Vagina (tissue), 2 donors: ENCODE data around the gene ZNF397.

Experiments used
- POLR2A ChIP-seq, 2 donors: fragments of 450-650 bp; IDR thresholded peaks; one replicate each; pipeline ENCODE4 v1.6.1; 2017; ENCODE audit warnings: antibody characterized with exemption in 2 of 2, mild to moderate bottlenecking in 2 of 2, moderate library complexity in 2 of 2
- POLR2AphosphoS5 ChIP-seq, 2 donors: sonication (generic); formaldehyde crosslinking; IDR thresholded peaks; one replicate each; pipeline ENCODE4 v1.9.0; 2017; ENCODE audit warnings: antibody characterized with exemption in 2 of 2, mild to moderate bottlenecking in 2 of 2, low read depth in 1 of 2; ENCODE audit not compliant: insufficient read depth in 1 of 2
- TF ChIP-seq, protein P1 (sequence below), 3 experiments: fragments of 450-650 bp in 2 of 3; fragments of 200-600 bp in 1 of 3; sonication (generic) in 1 of 3; IDR thresholded peaks; one replicate each; pipeline ENCODE4 v1.5.1; 2017 to 2019; ENCODE audit warnings: antibody characterized with exemption in 3 of 3, mild to moderate bottlenecking in 2 of 3, moderate library complexity in 2 of 3

DNA sequence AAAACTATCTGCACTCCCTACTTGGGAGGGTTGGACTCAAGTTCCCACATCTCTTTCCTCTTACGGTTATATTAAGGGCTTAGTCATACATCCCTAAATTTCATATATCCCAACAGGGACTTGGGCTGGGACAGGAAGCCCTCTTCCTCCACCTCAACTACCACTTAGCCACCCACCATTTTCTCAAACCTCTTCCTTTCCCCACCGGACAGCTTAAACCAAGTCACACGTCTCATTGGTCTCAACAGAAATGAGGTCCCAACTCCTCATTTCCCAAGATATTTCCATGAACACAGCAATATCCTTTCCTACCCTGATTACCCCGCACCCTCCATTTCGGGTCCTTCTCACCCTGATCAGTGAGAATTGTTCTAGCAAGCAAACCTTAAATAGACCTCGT, 48.5 kb downstream of the ZNF397 start:
- TF ChIP-seq POLR2AphosphoS5 (IDR thresholded peaks at IDR 0.05; ENCODE audit: insufficient read depth in 1 of 2, low read depth in 1 of 2) (no peak), POLR2A (IDR thresholded peaks at IDR 0.05) (no peak)
- TF ChIP-seq, protein P1, sequence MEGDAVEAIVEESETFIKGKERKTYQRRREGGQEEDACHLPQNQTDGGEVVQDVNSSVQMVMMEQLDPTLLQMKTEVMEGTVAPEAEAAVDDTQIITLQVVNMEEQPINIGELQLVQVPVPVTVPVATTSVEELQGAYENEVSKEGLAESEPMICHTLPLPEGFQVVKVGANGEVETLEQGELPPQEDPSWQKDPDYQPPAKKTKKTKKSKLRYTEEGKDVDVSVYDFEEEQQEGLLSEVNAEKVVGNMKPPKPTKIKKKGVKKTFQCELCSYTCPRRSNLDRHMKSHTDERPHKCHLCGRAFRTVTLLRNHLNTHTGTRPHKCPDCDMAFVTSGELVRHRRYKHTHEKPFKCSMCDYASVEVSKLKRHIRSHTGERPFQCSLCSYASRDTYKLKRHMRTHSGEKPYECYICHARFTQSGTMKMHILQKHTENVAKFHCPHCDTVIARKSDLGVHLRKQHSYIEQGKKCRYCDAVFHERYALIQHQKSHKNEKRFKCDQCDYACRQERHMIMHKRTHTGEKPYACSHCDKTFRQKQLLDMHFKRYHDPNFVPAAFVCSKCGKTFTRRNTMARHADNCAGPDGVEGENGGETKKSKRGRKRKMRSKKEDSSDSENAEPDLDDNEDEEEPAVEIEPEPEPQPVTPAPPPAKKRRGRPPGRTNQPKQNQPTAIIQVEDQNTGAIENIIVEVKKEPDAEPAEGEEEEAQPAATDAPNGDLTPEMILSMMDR (IDR thresholded peaks at IDR 0.05) = no peak
